COR-L47 (cell line): Measurements from ENCODE around the gene DHRS13.
"Not testable (repeated sequence)": the region's sequence is repeated elsewhere in the genome, so short reads cannot be mapped to it uniquely, and the experiment has no call there.

Experiments used
- DNase-seq: peaks from one replicate; lab custom pipeline; 2025; lab: John Stamatoyannopoulos, UW

DHRS13 gene

GRCh38 chr17:28935744-28936460 lies 33.0 kb upstream of the DHRS13 start:
- DNase-seq, result no peak

- DNase-seq, result not testable (repeated sequence)
Observed at GRCh38 chr17:28934508-28934907, 31.6 kb upstream of the DHRS13 start.

GRCh38 chr17:28929787-28930186 lies 26.9 kb upstream of the DHRS13 start:
- DNase-seq, result no peak

- DNase-seq, result no peak
Observed at GRCh38 chr17:28928061-28928460, 25.2 kb upstream of the DHRS13 start.

GRCh38 chr17:28926786-28927185 lies 23.9 kb upstream of the DHRS13 start:
- DNase-seq, result no peak

- no peak for DNase-seq
Observed at GRCh38 chr17:28926366-28926765, 23.5 kb upstream of the DHRS13 start.

- DNase-seq, result no peak
Observed at GRCh38 chr17:28925912-28926365, 23.1 kb upstream of the DHRS13 start.

GRCh38 chr17:28920201-28920600 lies 17.3 kb upstream of the DHRS13 start:
- DNase-seq, result no peak

GRCh38 chr17:28918295-28918694 lies 15.4 kb upstream of the DHRS13 start:
- DNase-seq, result no peak

GRCh38 chr17:28917465-28917864 lies 14.6 kb upstream of the DHRS13 start:
- DNase-seq, result no peak

GRCh38 chr17:28917029-28917428 lies 14.2 kb upstream of the DHRS13 start:
- no peak for DNase-seq

GRCh38 chr17:28916302-28916934 lies 13.5 kb upstream of the DHRS13 start:
- DNase-seq, result peak; percentile 26

GRCh38 chr17:28912938-28913333 lies 10.1 kb upstream of the DHRS13 start:
- DNase-seq, result no peak

GRCh38 chr17:28912281-28912937 lies 9.5 kb upstream of the DHRS13 start:
- no peak for DNase-seq

GRCh38 chr17:28911411-28912045 lies 8.6 kb upstream of the DHRS13 start:
- DNase-seq, result no peak

- no peak for DNase-seq
Observed at GRCh38 chr17:28910534-28910933, 7.7 kb upstream of the DHRS13 start.

- DNase-seq, result no peak
Observed at GRCh38 chr17:28908640-28909167, 5.8 kb upstream of the DHRS13 start.

- DNase-seq, result no peak
Observed at GRCh38 chr17:28907709-28908475, 5.0 kb upstream of the DHRS13 start.

GRCh38 chr17:28906706-28907438 lies 4.0 kb upstream of the DHRS13 start:
- DNase-seq, result no peak

- DNase-seq, result no peak
Observed at GRCh38 chr17:28906276-28906675, 3.4 kb upstream of the DHRS13 start.

GRCh38 chr17:28904800-28905199 lies 1.9 kb upstream of the DHRS13 start:
- no peak for DNase-seq
